Smooth muscle cell (in vitro differentiated cells): Measurements from ENCODE around the gene PARD3B. TPM values are rescaled to one million over a fixed set of nuclear protein-coding genes. Genes with fewer than 3 reads are reported as not detected.
A peak's percentile ranks its signal among the peaks of the same experiment; 100 is the strongest.

Experiments
- DNase-seq: peaks from one replicate; lab custom pipeline; 2025; ENCODE audit not compliant: unreplicated experiment; lab: John Stamatoyannopoulos, UW
- H2AFZ ChIP-seq: fragments of 200-600 bp; sonication (generic); 2 replicates; pipeline ENCODE4 v1.6.0; 2016; ENCODE audit warnings: antibody characterized with exemption, low read depth, mild to moderate bottlenecking
- H3F3A ChIP-seq: fragments of 200-600 bp; sonication (generic); 2 replicates; pipeline ENCODE4 v1.6.0; 2017; ENCODE audit warnings: antibody characterized with exemption, low read depth
- H3K27ac ChIP-seq: fragments of 200-600 bp; sonication (generic); 2 replicates; pipeline ENCODE4 v1.5.1; 2016; ENCODE audit warnings: low read depth, mild to moderate bottlenecking
- H3K27me3 ChIP-seq: fragments of 200-600 bp; sonication (generic); 2 replicates; pipeline ENCODE4 v1.6.1; 2016; ENCODE audit warnings: low read depth, mild to moderate bottlenecking
- H3K36me3 ChIP-seq: fragments of 200-600 bp; sonication (generic); 2 replicates; pipeline ENCODE4 v1.5.1; 2016; ENCODE audit warnings: low read depth
- H3K4me1 ChIP-seq: fragments of 200-600 bp; sonication (generic); 2 replicates; pipeline ENCODE4 v1.5.1; 2016; ENCODE audit warnings: low read depth
- H3K4me2 ChIP-seq: fragments of 200-600 bp; sonication (generic); 2 replicates; pipeline ENCODE4 v1.6.0; 2016; ENCODE audit warnings: mild to moderate bottlenecking
- H3K4me3 ChIP-seq: fragments of 200-600 bp; sonication (generic); 2 replicates; pipeline ENCODE4 v1.5.1; 2016; ENCODE audit warnings: mild to moderate bottlenecking
- H3K79me2 ChIP-seq: fragments of 200-600 bp; sonication (generic); 2 replicates; pipeline ENCODE4 v1.6.0; 2016; ENCODE audit warnings: low read depth, mild to moderate bottlenecking
- H3K9ac ChIP-seq: fragments of 200-600 bp; sonication (generic); 2 replicates; pipeline ENCODE4 v1.6.0; 2016; ENCODE audit warnings: low read depth
- H3K9me3 ChIP-seq: fragments of 200-600 bp; sonication (generic); replicated peaks from 2 replicates; pipeline ENCODE4 v1.5.1; 2016; ENCODE audit warnings: low read depth
- H4K20me1 ChIP-seq: fragments of 200-600 bp; sonication (generic); 2 replicates; pipeline ENCODE4 v1.6.0; 2016; ENCODE audit warnings: low read depth
- CTCF ChIP-seq: fragments of 200-600 bp; sonication (generic); IDR thresholded peaks from 2 replicates; pipeline ENCODE4 v1.5.1; 2017; ENCODE audit warnings: borderline replicate concordance, mild to moderate bottlenecking, antibody characterized with exemption; ENCODE audit not compliant: insufficient read depth, poor library complexity, severe bottlenecking
- WGBS: methylation state at CpG from one replicate; pipeline ENCODE4 v1.1.7; 2016; ENCODE audit warnings: low lambda C conversion rate; 5-methylcytosine and 5-hydroxymethylcytosine counted together
- polyA plus RNA-seq: library from polyadenylated mRNA; unstranded; fragments of >200 nt; fragmentation: Nextera tagmentation; extraction: Ambion mirVana; gene quantifications from 2 replicates; pipeline ENCODE4 v1.2.1, GENCODE V29; 2016
- total RNA-seq: library from RNA; depleted of rRNA; stranded (reverse); fragments of >200 nt; gene quantifications from 2 replicates; pipeline ENCODE4 v1.2.3, GENCODE V29; 2014

The PARD3B gene
- total and polyA plus RNA-seq, 2 experiments from 2014 or later = 3.3 to 12.2 TPM

DNA sequence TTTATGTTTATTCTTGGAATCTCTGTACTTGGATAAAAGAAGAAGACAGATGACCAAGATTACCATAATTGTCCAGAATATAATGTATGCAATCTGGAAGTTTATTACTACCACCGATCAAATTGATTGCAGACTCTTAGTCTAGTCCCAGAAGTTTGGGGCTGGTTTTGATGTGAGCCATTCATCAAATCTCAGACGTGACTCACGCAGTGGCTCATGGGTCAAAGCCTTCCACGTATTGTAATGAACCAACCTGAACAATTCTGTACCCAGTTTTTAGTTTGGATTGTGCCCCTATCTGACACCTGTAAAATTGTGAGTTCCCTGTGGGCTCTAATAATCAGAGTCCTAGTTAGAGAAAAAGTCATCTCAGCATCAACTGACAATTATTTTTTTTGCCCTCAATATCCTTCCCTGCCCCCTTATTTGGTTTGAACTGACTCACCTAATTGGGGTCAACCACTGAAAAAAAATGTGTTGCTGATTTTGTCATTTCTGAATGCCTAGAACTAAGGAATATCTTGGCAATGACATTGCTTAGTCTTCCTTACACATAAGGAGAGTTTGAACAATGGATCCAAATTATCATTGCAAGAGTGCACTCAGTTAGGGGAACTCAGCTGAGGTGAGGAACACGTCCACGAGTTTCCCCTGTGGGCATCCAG lies 917.5 kb downstream of the PARD3B start:
- no peak overlapping the region for H3K4me3 ChIP-seq
- no peaks in the 10 kb centered on the region for H4K20me1 ChIP-seq
- 81% methylated on average over 6 of the region's 6 CpGs for WGBS
- H3K4me2 ChIP-seq = no peak overlapping the region
- H3K79me2 ChIP-seq = no peaks in the 10 kb centered on the region
- no peak for TF ChIP-seq CTCF
- H3K36me3 ChIP-seq = no peaks in the 10 kb centered on the region
- H3K27me3 ChIP-seq = no peaks in the 10 kb centered on the region
- DNase-seq = no peak
- no peaks in the 10 kb centered on the region for H3F3A ChIP-seq
- H3K9ac ChIP-seq = no peak overlapping the region
- H2AFZ ChIP-seq = no peak overlapping the region
- no peak overlapping the region for H3K27ac ChIP-seq
- H3K9me3 ChIP-seq = no peaks in the 10 kb centered on the region
- peaks cover 24% of the 10 kb centered on the region for H3K4me1 ChIP-seq

DNA sequence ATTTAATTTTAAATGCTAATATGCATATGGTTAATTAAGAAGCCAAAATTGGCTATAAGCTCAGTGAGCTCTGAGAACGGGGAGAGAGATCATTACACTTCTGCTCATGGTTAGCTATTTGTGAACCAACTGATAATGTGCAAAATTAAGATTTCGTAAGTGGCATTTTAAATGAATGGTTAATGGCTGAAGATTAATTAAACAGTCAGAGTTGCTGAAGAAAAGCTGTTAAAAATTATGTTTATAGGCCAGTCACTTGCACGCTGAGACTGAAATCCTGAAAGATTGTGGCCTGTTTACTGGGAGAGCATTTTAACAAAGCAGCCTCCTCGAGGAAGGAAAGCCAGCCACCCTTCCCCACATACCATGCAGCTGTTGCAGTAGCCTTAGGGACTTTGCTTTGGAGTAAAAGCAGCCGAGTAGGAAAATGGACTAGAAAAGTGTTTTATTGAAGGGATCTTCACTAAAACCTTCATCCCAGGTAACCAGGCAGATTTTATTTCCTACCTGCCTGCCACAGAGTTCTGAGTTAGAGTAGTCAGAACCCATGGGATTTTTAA lies 918.3 kb downstream of the PARD3B start:
- H3K79me2 ChIP-seq = no peaks in the 10 kb centered on the region
- WGBS = 34% methylated on average over 5 of the region's 5 CpGs
- DNase-seq = no peak

GRCh38 chr2:205464681-205465080 lies 919.4 kb downstream of the PARD3B start:
- H3K4me3 ChIP-seq = no peak overlapping the region
- no peak for TF ChIP-seq CTCF
- H3K4me2 ChIP-seq = peak overlapping the region; percentile 29
- H3K27ac ChIP-seq = no peak overlapping the region
- DNase-seq = no peak
- H3F3A ChIP-seq = no peaks in the 10 kb centered on the region
- H3K9me3 ChIP-seq = no peaks in the 10 kb centered on the region
- H3K4me1 ChIP-seq = peaks cover 24% of the 10 kb centered on the region
- no peaks in the 10 kb centered on the region for H4K20me1 ChIP-seq
- H3K9ac ChIP-seq = no peak overlapping the region
- WGBS = 24% methylated on average over 3 of the region's 3 CpGs
- H2AFZ ChIP-seq = no peak overlapping the region
- no peaks in the 10 kb centered on the region for H3K36me3 ChIP-seq
- no peaks in the 10 kb centered on the region for H3K79me2 ChIP-seq
- H3K27me3 ChIP-seq = no peaks in the 10 kb centered on the region

More for the DNA sequence above, 918.3 kb downstream of the PARD3B start:
- no peak overlapping the region for H3K9ac ChIP-seq
- H3K36me3 ChIP-seq = no peaks in the 10 kb centered on the region
- no peak overlapping the region for H3K27ac ChIP-seq
- no peaks in the 10 kb centered on the region for H3K27me3 ChIP-seq
- no peak overlapping the region for H2AFZ ChIP-seq
- H3K4me1 ChIP-seq = peaks cover 24% of the 10 kb centered on the region
- H3K4me3 ChIP-seq = no peak overlapping the region
- no peak overlapping the region for H3K4me2 ChIP-seq
- no peaks in the 10 kb centered on the region for H3K9me3 ChIP-seq
- no peak for TF ChIP-seq CTCF
- H4K20me1 ChIP-seq = no peaks in the 10 kb centered on the region
- H3F3A ChIP-seq = no peaks in the 10 kb centered on the region

DNA sequence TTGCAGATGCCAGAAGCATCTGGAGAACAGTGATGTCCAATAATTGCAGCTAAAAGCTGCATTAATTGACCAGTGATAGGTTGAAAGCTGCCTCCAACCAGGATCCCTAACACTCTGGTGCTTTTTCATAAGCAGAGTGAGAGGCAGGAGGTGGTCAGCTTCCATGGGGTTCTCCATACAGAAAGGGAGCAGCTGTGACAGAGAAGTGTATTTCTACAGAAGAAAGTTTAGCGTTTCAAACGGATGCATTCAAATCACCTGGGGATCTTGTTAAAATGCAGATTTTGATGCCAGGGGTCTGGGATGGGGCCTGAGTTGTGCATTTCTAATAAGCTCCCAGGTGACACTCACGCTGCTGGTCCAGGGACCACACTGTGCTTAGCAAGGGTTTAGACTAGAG lies 920.5 kb downstream of the PARD3B start:
- Histone ChIP-seq H3K4me2 (no peak overlapping the region), H3K9ac (no peak overlapping the region), H3K4me3 (no peak overlapping the region), H3K4me1 (peaks cover 24% of the 10 kb centered on the region), H3K36me3 (no peaks in the 10 kb centered on the region), H4K20me1 (no peaks in the 10 kb centered on the region), H3K27ac (no peak overlapping the region), H3F3A (no peaks in the 10 kb centered on the region), H3K79me2 (no peaks in the 10 kb centered on the region), H3K27me3 (no peaks in the 10 kb centered on the region), H2AFZ (no peak overlapping the region), H3K9me3 (no peaks in the 10 kb centered on the region)
- DNase-seq = no peak
- TF ChIP-seq CTCF = no peak
- 55% methylated on average over 3 of the region's 3 CpGs for WGBS
